Renal pelvis (tissue), 4 donors: Measurements from ENCODE around the gene CLN6. TPM values are rescaled to one million over a fixed set of nuclear protein-coding genes. Genes with fewer than 3 reads are reported as not detected.
"Not testable (repeated sequence)": the region's sequence is repeated elsewhere in the genome, so short reads cannot be mapped to it uniquely, and the experiment has no call there.

Experiments
- DNase-seq: peaks from one replicate; pipeline ENCODE4 v3.0.0-alpha.2; 2013
- polyA plus RNA-seq, 3 donors: library from polyadenylated mRNA; unstranded; fragments of 120-200 nt; gene quantifications; one replicate each; pipeline ENCODE4 v1.2.1, GENCODE V29; 2013; ENCODE audit not compliant: insufficient read length in 3 of 3

CLN6 gene
- polyA plus RNA-seq, 3 donors: 38.9 to 51.6 (median 43.2) TPM

DNA sequence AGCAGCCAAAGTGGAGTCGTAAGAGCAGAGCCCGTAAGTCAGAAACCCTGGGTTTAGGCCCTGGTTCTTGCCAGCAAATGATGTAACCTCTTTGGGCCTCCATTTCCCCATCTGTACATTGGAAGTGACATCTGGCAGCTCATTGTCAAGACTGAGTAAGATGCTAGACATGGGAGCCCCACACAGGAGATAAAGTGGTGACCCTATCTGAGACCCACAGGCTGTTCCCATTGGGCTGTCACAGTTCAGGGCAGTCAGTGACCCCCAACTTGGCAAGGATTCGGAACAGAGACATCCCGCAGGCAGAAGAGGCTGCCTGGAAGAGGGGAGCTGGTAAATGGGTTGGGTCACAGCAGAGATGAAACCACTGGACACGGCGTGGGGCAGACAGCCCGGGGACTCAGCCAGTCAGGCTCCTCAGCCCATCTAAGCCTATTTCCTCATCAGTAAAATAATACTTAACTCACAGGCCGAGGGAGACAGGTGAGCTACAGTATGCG is 1.8 kb downstream of the CLN6 start:
- DNase-seq: no peak

DNA sequence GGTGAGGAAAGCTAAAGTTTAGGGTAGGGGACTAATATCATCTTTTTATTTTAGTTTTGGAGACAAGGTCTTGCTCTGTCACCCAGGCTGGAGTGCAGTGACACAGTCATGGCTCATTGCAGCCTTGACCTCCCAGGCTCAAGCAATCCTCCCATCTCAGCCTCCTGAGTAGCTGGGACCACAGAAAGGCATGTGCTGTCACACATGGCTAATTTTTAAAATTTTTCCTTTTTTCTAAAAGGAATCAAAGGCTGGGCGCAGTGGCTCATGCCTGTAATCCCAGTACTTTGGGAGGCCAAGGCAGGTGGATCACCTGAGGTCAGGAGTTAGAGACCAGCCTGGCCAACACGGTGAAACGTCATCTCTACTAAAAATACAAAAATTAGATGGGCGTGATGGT is 4.1 kb downstream of the CLN6 start:
- not testable (repeated sequence) for DNase-seq

DNA sequence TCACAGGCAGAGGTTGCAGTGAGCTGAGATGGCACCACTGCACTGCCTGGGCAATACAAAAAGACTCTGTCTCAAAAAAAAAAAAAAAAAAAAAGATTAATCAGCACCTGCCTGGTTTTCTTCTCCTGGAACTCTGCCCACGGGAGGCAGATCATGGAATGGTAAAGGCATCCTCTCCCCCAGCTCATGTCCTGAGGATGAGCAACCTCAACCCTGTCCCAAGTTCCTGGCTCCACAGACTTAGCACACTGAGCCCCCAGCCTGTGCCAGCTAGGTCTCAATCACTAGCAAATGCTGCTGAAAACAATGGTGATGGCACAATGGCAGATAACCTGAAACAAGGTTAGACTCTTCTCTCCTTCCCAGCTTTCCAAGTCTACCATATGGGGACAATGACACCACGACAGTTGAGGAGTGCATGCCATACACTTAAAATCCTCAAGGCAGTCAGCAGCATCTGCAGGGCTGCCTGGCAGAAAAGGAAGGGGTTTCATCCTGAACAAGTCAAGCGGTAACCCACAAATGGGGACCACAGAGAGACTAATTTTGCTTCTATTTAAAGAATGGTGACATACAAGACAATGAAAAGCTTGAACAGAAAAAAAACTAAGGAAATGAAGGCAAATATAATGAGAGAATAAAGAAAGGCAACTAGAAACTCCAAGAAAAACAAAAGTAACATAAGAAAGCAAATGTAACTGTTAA is 4.8 kb downstream of the CLN6 start:
- DNase-seq: no peak

GRCh38 chr15:68224108-68224507 is 5.4 kb downstream of the CLN6 start:
- no peak for DNase-seq

DNA sequence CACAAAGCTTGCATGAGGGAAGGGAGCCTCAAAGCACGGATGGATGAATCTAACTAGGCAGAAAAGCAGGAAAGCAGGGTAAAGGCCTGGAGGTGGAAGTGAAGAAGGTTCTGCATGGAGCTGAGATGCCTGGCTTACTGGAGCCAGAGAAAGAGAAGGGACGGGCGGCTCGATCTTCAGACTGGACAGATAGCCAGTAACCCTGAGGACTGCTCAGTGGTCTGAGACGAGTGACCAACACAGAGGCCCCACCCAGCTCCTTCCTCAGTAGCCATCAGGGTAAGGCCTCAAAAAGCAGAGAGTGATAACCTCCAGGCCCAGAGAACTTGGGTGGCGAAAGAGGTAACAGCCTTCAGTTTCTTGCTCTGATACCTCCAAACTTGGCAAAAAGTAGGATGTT is 6.4 kb downstream of the CLN6 start:
- DNase-seq: no peak

DNA sequence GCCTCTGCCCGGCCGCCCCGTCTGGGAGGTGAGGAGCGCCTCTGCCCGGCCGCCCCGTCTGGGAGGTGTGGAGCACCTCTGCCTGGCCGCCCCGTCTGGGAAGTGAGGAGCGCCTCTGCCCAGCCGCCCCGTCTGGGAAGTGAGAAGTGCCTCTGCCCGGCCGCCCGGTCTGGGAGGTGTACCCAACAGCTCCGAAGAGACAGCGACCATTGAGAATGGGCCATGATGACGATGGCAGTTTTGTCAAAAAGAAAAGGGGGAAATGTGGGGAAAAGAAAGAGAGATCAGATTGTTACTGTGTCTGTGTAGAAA is 7.1 kb downstream of the CLN6 start:
- not testable (repeated sequence) for DNase-seq

DNA sequence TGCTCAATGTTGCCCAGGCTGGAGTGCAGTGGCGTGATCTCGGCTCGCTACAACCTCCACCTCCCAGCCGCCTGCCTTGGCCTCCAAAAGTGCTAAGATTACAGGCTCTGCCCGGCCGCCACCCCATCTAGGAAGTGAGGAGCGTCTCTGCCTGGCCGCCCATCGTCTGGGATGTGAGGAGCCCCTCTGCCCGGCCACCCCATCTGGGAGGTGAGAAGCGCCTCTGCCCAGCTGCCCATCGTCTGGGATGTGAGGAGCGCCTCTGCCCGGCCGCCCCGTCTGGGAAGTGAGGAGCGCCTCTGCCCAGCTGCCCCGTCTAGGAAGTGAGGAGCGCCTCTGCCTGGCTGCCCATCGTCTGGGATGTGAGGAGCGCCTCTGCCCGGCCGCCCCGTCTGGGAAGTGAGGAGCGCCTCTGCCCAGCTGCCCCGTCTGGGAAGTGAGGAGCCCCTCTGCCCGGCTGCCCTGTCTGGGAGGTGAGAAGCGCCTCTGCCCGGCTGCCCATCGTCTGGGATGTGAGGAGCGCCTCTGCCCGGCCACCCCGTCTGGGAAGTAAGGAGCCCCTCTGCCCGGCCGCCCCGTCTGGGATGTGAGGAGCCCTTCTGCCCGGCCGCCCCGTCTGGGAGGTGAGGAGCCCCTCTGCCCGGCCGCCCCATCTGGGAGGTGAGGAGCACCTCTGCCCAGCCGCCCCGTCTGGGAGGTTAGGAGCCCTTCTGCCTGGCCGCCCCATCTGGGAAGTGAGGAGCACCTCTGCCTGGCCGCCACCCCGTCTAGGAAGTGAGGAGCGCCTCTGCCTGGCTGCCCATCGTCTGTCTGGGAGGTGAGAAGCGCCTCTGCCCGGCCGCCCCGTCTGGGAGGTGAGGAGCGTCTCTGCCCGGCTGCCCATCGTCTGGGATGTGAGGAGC is 7.7 kb downstream of the CLN6 start:
- DNase-seq: not testable (repeated sequence)

GRCh38 chr15:68220967-68221366 is 8.6 kb downstream of the CLN6 start:
- DNase-seq: no peak

- no peak for DNase-seq
Measured at GRCh38 chr15:68220489-68220888, 9.0 kb downstream of the CLN6 start.

DNA sequence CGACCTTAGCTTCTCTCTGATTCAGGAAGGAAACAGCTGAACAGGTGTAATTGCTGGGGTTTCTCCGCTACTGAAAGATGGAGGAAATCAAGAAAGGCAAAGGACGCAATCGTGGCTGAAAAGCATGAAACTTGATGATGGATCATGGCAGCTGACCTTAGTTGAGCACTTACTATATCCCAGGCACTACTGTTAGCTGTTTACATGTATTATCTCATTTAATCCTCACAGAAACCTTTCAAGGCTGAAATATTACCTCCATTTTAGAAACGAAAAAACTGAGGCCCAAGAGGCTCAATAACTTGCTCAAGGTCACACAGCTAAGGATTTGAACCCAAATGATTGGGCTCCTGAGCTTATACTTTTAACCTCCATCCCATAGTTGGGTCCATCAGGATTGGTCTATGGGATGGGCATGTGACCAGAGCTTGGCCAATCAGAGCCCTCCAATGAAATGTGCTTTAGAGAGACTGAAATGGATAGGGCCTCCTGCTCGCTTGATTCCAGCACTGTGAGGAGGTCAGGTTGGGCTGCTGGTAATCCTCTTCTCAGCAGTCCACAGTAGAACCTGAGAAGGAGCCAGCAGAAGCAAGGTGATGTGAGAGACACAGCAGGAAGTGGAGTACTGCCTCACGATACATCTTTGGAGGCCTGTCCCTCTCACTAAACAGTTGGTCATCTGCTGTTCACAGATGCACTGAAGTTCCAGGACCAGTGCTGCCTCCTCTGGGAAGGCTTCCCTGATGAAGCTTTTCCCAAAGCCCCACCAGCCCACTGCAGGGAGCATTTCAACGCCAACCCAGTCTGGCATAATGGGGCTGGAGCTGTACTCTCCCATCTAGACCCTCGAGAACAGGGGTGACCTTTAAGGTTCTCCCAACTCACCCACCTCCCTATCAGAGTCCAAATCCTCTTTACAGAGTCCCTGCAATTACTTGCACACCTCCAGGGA is 10.4 kb downstream of the CLN6 start:
- no peak for DNase-seq

DNA sequence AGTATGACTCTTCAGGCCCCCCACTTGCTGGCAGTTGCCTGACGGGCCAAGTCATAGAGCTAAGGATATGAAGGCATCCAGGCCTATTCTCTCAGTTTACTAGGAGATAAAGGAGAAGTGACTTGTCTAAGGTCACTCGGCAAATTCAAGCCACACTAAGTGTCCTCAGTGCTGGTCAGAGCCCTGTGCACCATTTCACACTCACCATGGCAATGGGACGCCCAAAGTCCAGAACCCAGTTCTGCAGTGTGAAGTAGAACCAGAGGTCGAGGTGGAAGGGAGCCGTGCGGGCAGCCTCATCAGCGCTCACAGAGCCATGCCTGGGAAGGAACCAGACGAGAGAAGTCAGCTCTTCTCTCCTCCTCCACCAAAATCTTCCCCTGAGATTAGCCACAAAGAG is 11.2 kb downstream of the CLN6 start:
- no peak for DNase-seq

DNA sequence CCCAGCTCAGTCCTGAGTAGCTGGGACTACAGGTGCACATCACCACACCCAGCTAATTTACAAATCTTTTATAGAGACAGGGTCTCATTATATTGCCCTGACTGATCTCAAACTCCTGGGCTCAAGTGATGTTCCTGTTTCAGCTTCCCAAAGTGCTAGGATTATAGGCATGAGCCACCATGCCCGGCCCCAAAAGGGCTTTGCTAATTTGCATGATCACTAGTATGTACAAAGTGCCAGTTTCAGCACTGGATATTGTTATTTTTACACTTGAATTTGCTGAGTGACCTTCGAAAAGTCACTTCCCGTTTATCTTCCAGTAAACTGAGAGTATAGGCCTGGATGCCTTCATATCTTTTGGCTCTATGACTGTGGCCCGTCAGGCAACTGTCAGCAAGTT is 12.2 kb downstream of the CLN6 start:
- no peak for DNase-seq

GRCh38 chr15:68214838-68215254 is 14.7 kb downstream of the CLN6 start:
- no peak for DNase-seq

- no peak for DNase-seq
Measured at GRCh38 chr15:68213991-68214837, 15.3 kb downstream of the CLN6 start.

DNA sequence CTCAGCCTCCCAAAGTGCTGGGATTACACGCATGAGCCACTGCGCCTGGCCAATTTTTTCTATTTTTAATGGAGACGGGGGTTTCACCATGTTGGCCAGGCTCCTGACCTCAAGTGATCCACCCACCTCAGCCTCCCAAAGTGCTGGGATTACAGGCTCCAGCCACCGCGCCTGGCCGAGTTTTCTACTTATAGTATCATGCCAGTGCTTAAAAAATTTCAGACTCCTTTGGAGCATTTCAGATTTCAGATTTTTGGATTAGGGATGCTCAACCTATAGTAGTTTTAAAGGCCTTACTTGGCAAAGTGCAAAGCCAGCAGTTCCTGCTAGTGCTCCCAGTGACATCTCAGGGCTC is 16.1 kb downstream of the CLN6 start:
- DNase-seq: not testable (repeated sequence)

GRCh38 chr15:68211656-68212320 is 17.7 kb downstream of the CLN6 start:
- no peak for DNase-seq

DNA sequence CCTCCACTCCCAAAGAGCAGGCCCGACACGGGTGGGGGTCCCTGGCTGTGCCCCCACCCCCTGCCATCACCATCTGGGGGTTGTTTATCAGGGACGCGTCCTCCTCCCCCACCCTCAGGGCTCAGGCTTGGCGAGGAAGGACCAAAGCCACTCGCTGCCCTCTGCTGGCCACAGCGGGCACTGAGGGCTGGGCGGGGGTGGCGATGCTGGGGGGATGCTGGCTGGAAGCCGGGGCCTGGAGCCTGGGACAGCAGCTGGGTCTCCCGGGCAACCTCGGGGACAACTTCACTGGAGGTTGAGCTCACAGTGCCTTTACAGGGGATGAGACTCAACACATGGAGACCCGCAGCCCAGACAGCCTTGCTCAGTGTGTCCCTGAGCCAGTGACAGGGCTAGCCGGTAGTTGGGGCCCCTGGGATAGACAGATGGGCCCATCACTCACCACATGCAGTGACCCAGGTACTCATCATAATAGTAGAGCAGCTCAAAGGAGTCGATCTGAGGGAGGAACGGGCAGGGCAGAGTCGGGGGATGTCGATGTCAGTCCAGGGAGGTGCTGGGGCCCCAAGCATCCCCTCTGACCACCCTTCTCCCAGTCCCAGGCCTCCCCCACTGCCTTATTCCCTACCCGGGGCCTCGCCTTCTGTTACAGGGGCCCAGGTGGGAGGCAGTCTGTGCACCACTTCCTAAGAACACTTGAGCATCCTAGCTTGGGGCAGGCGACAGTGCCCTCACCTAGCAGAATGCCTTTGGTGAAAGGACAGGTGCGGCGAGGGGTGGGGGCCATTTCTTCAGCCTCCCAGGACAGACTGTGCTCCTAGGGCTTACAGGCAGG is 18.5 kb downstream of the CLN6 start:
- DNase-seq: peak; percentile 51

DNA sequence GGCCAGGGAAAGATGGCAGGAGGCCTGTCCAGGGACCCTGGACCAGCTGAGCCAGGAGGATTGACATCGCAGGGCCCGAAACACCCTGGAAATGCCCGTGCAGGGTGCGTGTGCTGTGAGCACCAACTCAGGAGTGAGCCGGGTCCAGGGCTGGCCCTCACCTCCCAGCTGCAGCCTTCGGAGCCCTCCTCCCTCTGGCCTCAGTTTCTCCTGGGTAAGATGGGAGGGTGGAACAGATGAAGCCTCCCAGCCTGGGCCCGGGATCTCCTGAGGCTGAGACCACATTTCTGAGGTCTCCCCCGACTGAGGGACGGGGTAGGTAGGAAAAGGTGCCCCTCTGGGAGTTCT is 19.1 kb downstream of the CLN6 start:
- no peak for DNase-seq

- no peak for DNase-seq
Measured at GRCh38 chr15:68209735-68210408, 19.7 kb downstream of the CLN6 start.
